ENCODE data around the gene B4GALT6.

Gene B4GALT6

DNA sequence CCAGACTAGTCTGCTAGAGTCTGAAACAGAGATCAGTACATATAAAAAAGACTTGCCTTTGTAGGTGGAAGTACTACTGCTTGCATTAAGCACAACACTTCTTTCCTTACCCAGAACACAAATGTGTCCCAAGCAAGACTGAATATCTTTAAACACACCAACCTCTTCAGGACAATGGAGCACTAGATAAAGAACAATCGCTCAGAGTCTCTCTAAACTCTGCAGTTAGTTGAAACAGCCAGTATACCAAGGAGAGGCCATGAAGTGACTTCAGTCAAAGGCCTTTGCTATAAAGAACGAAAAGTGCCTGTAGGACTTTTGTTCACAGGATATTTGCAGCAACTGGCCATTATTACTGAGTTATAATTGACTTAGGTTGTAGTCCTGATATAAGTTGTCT, 9.9 kb upstream of the B4GALT6 start:
- no peak for DNase-seq (ENCODE audit: low read depth in 4 of 4, low spot score in 1 of 4)

DNA sequence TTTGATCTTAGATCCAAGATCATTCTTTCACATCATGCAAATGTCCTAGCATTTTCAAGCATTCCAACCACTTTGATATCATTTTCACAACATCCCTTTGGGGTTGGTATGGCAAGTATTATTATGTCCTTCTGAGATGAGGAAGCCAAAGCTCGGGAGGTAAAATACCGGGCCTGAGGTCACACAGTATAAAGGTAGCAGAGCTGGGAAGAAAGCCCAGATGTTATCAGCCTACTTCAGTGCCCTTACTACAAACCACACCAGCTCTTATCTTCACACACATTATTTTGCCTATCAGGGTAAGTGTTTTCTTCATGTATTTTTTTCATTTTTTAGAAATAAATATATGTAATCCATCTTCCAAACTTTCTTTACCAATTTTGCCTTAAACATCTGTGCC, 4.2 kb upstream of the B4GALT6 start:
- no peak for DNase-seq (ENCODE audit: low read depth in 4 of 4, low spot score in 1 of 4)

DNA sequence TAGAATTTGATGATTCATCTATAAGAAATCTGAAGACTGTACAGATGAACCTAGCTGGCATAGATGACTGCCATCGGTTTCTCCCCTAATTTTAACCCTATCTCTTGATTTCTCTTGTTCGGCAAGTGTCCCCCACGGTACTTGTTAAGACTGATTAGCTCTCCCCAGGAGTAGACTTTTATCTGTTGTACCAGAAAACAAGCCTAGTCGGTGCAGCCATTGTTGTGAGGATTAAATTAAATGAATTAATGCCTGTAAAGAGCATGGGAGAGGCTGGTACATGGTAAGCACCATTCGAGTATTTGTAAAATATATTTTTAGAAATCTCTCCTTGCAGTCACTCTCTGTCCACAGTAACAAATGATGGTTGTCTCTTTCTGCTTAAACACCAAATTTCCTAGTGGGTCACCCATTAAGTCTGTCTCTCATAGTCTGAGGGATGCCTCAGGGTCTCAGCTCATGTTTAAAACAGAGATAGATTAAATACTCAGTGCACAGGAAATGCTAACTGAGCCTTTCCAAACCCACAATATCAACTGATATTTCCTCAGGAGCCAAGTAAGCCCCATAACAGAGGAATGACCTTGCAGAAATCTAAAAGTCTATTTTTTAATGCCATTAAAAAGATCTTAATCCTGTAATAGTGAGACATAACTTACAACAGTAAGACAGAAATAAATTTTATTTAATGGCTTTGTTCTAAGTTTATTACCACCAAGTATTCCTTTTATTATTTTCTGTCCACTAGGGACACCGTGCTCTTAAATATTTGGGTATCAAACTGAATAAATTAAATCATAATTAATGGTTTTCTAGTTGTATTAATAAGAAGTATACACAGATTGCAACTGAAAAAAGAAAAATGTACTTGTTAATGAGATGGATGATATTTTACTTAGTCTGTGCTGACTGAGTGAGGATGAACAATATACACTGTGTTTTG, 2.9 kb upstream of the B4GALT6 start:
- DNase-seq (ENCODE audit: low read depth in 4 of 4, low spot score in 1 of 4) = no peak

DNA sequence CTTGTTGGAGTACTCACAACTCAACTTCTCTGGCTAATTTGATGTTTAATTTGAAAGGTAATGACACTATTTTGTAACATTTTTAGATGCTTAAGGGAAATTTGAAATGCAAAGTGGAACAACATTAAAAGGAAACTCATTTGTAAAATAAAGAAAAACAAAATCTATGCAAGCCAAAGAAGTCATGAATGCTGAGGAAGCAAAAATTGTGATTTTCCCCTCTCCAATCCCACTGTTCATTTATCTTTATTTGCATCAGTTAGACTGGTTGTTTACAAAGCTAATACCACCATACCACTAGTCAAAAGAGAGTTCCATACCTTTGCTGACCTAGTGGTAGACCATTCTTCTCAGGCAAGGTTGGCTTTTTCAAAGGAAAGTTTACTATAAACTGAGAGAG, 2.2 kb upstream of the B4GALT6 start:
- DNase-seq (ENCODE audit: low read depth in 4 of 4, low spot score in 1 of 4) = no peak

DNA sequence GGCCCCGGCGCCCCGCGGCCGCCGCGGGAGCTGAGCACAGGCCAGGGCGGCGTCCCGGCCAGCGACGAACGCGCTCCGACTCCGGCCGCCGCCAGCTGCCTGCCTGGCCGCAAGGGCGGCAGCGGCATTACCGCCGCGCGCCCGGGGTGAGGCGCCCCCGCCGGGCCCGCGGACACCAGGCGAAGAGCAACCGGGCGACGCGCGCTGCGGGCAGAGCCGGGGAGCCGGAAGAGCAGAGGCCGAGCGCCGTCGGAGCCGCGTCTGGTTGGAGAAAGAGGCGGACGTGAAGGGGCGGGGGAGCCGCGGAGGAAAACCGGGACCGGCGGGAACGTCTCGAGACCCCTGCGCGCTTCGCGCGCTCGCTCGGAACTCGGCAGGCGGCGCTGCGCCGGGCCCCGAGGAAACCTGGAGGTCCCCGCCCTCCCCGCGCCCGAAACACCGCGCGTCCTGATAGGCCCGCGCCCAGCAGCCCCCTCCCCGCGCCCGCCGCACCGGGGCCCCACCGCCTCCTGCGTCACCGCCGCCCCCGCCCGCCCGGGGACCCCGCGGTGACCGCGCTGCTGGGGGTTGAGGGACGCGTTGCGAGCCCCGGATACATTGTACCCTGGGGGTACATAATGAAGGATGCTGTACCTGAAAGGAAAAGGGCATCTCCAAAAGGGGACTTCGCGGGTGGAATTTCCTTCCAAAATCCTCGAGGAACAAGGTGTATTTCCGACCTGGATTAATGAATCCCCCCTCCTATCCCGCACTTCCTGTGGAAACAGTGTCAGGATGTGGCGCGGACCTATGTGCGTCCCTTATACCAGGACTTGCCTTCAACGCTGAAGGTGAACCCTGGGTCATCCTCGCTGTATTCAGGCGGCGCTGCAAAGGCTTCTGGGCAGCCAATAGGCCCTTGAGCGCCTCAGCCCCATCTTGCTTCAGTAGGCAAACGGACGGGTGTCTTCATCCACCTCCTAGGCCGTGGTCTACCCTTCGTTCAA, 1.0 kb upstream of the B4GALT6 start:
- peak in 3 of 4 experiments; percentile 28 to 50 (median 49) for DNase-seq (ENCODE audit: low read depth in 4 of 4, low spot score in 1 of 4)

DNA sequence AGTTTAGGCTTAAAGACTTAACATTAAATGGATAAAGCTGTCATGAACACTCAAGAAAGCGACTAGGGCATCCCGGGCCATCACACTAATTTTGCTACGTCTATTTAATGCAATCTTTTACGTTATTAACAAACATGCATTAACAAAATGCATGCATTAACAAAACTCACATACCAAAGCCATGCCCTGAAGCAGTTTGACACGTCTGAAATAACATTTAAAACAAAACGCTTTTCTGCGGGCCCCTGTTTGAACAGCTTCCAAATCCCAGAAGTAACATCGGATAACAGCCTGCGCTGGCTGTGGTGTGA, 458 bp downstream of the B4GALT6 start:
- DNase-seq (ENCODE audit: low read depth in 4 of 4, low spot score in 1 of 4) = no peak

GRCh38 chr18:31683106-31683505, 1.3 kb downstream of the B4GALT6 start:
- DNase-seq (ENCODE audit: low read depth in 4 of 4, low spot score in 1 of 4) = no peak

DNA sequence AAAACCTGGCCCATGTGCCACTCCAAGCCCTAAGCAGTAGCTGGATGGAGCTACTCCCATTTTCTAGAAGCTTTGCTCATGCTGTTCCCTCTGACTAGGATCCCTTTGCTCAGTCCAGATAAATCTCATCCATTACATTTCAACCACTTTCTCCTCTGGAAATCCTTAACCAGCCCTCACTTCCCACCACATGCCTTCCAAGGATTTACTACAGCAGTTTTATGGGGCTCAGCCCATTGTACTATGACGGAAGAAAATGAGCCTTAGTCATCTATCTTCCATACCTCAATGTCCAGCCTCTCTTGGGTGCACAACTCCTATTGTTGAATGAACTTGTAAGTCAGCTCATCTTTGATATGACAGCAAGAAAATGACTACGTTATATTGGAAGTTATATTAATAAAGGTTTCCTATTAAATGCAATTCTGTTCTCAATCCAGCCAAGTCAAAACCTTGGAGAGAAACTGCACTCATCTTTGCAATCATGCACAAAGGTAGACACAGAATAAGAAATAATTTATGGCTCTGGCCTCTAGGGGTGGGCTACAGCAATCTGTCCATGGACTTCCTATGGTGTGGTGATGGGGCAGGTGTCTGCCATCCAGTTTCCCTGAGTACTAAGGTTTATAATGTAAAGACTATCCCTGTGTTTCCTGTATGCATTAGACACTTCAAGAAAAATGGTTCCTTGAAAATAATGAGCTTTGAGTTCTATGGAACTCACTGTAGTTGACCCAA, 3.4 kb downstream of the B4GALT6 start:
- DNase-seq (ENCODE audit: low read depth in 4 of 4, low spot score in 1 of 4) = no peak

- no peak for DNase-seq (ENCODE audit: low read depth in 4 of 4, low spot score in 1 of 4)
These were observed 4.0 kb downstream of the B4GALT6 start for GRCh38 chr18:31680433-31680811.

DNA sequence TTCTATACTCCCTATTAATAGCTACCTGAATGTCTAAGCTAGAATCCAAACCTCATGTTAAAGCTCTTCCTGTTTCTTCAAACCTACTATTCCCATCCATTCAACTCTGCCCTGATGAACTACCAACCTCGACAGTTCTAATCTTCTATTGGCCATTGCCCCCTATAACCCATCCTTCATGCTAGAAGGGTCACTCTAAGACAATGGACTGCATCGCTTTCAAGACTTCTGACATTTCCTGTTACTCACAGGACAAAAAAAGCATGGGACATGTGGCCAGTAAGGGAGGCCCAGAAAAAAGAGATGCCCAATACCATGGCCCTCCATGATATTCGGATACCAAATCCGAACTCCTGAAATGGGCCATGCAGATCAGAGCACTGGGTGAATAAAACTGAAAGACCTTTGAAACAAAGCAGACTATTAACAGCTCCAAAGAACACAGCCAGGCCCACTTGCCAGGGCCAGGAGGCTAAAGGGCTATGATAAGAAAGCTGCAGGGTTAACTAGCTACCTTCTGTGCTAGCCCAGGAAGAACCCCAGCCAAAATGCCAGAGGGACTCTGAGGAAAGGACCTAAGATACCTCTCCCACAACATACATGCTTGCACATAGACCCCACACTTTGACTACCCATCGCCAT, 4.5 kb downstream of the B4GALT6 start:
- DNase-seq (ENCODE audit: low read depth in 4 of 4, low spot score in 1 of 4) = no peak

DNA sequence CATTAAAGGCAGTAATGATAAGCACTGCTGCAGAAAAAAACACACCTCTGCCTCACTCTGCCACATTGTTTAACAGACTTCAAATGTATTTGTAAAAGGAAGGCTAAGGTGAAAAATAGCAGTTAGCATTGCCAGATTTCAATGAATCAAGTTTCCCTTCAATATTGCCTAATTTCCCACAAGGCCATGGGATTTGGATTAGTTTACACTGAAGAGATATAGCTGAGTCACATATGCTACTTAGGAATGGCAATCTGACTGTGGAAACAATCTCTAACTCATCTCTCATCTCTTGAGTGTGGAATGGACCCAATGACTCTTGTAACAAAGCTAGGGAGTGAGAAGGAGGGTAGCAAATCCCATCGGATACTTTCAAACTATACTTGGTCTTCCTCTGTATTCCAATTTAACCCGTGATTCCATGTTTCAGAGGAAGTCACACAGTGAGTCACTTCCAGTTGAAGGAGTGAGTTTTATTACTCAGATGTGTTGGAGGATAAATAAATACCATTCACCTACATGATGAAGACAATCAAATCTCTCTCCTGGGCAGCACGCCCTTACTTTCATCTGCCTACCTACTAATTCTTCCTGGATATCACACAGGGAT, 5.1 kb downstream of the B4GALT6 start:
- DNase-seq (ENCODE audit: low read depth in 4 of 4, low spot score in 1 of 4) = no peak

GRCh38 chr18:31678425-31678824, 6.0 kb downstream of the B4GALT6 start:
- no peak for DNase-seq (ENCODE audit: low read depth in 4 of 4, low spot score in 1 of 4)

- DNase-seq (ENCODE audit: low read depth in 4 of 4, low spot score in 1 of 4) = no peak
These were observed 6.8 kb downstream of the B4GALT6 start for GRCh38 chr18:31677592-31677991.

GRCh38 chr18:31675404-31675803, 9.0 kb downstream of the B4GALT6 start:
- DNase-seq (ENCODE audit: low read depth in 4 of 4, low spot score in 1 of 4) = no peak

GRCh38 chr18:31672628-31673135, 11.7 kb downstream of the B4GALT6 start:
- no peak for DNase-seq (ENCODE audit: low read depth in 4 of 4, low spot score in 1 of 4)

- no peak for DNase-seq (ENCODE audit: low read depth in 4 of 4, low spot score in 1 of 4)
These were observed 12.4 kb downstream of the B4GALT6 start for GRCh38 chr18:31671951-31672350.

DNA sequence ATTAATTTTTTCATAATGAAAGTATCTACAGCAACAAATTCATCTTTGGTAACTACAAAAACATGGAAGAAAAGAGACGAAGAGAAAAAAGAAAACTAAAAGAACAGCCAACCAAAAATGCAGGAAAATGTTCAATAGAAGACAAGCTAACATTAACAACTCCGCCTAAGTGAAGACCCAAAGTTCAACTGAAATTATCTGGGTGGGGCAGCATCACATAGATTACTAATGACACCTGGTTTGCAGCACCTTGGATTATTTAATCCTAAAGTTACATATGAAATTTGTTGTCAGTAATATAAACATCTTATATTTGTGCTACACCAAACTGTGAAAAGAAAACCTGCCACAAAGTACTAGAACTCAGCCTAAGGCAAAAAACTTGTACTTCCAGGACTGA, 14.8 kb downstream of the B4GALT6 start:
- DNase-seq (ENCODE audit: low read depth in 4 of 4, low spot score in 1 of 4) = no peak

GRCh38 chr18:31667185-31667584, 17.2 kb downstream of the B4GALT6 start:
- no peak for DNase-seq (ENCODE audit: low read depth in 4 of 4, low spot score in 1 of 4)

DNA sequence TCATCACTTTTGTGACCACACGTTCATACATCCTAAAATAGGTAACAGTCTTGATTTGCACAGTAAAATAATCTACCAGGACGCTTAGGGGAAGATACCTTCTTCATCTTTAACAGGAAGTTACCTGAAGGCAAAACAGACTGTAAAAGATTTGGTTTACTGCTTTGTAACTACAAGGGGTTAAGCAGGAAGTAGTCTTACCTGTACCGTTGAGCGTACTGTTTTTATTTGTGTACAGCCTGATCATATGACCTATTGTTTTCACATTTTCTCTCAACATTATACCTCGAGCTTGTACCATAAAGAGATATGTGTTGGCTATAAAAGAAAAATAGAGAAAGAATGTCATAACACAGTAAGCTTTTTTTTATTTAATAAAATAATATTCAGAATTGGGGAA, 18.3 kb downstream of the B4GALT6 start:
- DNase-seq (ENCODE audit: low read depth in 4 of 4, low spot score in 1 of 4) = no peak

GRCh38 chr18:31664101-31664500, 20.3 kb downstream of the B4GALT6 start:
- DNase-seq (ENCODE audit: low read depth in 4 of 4, low spot score in 1 of 4) = no peak

Measured in stimulated activated CD4-positive, alpha-beta T cell treated with anti-CD3 and anti-CD28 coated beads, Interleukin-1b, Interleukin-23, amount 100 ng/mL, for 24 hours (primary cell).